Measurements from ENCODE around the gene PLD5.
"Not testable (repeated sequence)": the region's sequence is repeated elsewhere in the genome, so short reads cannot be mapped to it uniquely, and the experiment has no call there.

Gene PLD5

GRCh38 chr1:242179767-242180166 lies 344.7 kb downstream of the PLD5 start:
- in situ Hi-C loops (cut with HindIII; ENCODE audit: low sequenced_read_pairs): not testable (repeated sequence)

DNA sequence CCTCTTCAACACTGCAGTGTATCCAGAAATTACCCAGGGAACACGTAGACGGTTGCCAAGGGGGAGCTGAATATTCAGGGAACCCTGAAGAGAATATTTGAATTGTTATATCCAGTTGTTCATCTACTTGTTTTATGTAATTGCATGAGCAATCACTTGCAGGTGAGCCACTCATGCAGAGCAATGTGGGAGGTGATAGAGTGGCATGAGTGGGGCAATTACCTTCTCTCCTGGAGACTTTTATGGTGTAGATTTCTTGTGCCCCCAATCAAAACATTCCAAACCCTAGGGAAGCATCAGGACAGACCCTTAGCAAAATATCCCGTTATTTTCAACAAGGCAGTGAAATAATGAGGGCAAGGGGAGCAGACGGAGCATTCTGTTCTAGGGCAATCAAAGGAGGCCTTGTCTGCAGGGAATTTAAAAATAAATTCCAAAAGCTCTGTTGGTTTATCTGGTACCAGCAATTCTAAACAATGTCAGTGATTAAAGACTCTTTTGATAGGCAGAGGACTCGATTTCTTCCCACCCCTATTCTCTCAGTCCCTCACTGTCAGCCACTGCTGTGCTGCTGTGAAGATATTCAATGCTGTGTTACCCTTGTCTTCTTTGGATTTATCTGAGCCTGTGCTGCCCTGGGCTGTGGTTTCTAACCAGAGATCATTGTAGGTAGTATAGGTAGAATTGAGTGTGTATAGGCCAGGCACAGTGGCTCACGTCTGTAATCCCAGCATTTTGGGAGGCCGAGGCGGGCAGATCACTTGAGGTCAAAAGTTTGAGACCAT lies 345.4 kb downstream of the PLD5 start:
- in situ Hi-C loops (cut with HindIII; ENCODE audit: low sequenced_read_pairs): no loop called here

DNA sequence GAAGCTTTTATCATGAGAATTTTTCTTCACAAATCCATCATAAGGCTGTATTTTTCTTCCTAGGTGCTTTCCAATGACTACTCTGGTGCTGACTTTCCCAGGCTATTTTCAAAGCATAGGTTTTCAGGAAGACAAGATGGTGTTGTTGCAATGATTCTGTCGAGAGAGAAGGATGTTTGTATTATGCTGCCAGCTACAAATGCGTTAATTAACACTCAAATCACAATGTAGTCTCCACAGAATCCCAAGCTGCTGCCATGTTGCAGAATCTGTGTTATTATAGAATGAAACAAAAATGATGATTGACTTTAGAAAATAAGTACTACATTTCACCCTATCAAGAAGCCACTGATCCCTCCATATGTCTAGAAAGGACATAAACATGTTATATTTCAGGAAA lies 346.1 kb downstream of the PLD5 start:
- in situ Hi-C loops (cut with HindIII; ENCODE audit: low sequenced_read_pairs): no loop called here

- in situ Hi-C loops (cut with HindIII; ENCODE audit: low sequenced_read_pairs): no loop called here
Observed at GRCh38 chr1:242162140-242162539, 362.4 kb downstream of the PLD5 start.

DNA sequence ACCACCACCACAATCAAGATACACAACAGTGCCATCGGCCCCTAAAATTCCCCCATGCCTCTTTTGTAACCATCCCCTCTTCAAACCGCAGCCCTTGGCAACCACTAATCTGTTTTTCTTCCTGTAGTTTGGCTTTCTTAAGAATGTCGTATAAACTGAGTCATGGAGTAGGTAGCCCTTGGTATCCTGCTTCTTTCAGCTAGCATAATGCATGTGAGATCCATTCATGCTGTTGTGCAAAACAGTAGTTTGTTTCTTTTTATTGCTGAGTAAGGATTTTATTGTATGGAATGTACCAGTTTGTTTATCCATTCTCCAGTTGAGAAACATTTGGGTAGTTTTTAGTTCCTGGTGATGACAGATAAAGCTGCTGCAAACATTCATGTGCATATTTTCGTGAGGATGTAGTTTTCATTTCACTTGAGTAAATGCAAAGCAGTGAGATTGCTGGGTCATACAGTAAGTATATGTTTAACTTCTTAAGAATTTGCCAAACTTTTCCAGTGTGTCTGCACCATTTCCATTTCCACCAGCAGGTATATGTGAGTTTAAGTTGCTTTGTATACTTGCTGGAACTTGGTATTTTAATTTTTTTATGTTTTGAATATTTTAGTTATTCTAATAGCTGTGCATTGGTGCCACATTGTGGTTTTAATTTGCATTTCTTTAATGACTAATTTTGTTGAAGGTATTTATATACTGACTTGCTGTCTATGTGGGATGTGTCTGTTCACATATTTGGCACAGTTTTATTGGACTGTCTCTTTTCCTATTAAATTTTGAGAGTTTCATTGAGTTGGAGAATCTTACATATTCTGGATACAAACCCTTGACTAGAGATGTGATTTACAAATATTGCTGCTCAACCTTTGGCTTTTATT lies 377.2 kb downstream of the PLD5 start:
- in situ Hi-C loops (cut with HindIII; ENCODE audit: low sequenced_read_pairs): no loop called here

- in situ Hi-C loops (cut with HindIII; ENCODE audit: low sequenced_read_pairs): no loop called here
Observed at GRCh38 chr1:242146652-242147051, 377.8 kb downstream of the PLD5 start.

DNA sequence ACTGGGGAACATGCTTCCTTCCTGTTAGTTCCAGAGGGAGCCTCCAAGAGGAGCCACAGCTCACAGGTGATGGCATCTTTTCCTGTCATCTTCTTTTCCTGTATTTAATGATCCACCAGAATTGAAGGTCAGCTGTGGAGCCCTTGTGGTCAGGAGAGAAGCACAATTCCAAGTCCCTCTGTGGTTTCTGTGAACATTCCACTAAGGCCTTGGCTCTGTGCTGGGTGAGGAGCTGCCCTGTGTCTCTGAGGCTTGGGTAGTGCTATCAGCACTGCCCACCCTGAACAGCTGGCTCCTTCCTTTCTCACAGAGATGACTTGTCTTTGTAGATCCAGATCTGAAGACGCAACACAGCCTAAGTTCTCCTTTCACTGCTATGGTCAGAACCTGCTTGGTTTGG lies 383.7 kb downstream of the PLD5 start:
- in situ Hi-C loops (cut with HindIII; ENCODE audit: low sequenced_read_pairs): no loop called here

- in situ Hi-C loops (cut with HindIII; ENCODE audit: low sequenced_read_pairs): no loop called here
Observed at GRCh38 chr1:242139986-242140385, 384.5 kb downstream of the PLD5 start.

GRCh38 chr1:242139442-242139841 lies 385.1 kb downstream of the PLD5 start:
- in situ Hi-C loops (cut with HindIII; ENCODE audit: low sequenced_read_pairs): no loop called here

DNA sequence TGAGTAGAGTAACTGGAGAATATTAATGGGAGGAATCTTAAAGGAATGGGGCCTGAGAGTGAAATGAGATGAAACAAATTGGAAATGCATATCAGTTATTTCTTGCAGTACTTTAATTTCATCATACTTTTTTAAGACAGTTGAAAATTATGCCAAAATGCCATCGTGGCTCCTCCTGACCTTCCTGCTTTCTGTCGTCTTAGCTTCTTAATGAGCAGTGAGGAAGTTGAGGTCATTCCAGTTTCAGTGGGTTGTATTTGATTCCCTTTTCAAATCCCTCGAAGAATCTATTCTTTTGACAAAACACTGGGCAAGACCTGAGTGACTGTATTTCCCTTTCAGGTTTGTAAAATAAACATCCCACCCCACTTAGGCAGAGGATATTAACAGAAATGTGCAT lies 390.7 kb downstream of the PLD5 start:
- in situ Hi-C loops (cut with HindIII; ENCODE audit: low sequenced_read_pairs): no loop called here

DNA sequence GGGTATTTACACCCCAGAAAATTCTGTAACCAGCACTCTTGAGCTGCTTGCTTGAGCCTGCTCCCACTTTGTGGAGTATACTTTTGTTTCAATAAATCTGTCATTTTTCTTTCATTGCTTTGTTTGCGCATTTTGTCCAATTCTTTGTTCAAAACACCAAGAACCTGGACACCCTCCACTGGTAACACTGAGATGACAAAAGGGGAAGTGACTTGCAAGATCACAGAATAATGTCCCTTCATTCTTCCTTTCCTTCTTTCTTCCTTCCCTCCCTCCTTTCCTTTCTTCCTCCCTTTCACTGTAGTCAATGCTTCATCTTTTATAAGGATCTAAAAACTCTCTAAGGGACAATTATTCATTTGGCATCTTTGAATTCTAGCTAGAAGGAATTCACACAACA lies 391.1 kb downstream of the PLD5 start:
- in situ Hi-C loops (cut with HindIII; ENCODE audit: low sequenced_read_pairs): no loop called here

DNA sequence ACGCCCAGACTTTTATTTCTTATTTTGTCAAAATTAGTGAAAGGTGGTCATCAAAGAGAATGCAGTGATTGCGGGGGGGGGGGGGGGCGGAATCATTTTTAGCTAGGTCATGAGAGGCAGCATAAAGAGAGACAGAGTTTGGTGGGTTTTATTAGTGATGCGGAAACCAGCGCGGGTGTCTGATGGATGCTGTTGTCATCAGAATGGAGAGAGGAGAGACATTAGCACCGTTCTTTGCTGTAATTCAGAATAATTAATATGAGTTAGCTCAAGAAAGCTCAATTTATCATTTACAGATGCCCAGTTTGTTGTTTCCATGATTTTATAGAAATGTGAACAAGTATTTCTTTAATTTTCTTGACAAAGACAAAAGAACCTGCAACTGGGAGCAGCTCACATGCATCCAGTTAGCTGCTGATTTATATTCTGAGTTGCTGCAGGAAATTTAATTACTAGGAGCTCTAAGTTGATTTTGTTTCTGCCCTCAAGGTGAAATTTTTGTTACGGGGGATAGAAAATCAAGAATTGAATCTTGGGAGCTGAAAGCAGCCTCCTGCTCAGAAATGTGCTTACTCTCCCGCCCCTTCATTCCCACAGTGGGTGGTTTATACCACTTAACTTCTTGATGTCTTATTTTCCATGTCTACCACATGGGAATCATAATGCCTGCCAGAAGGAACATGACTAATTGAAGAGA lies 392.2 kb downstream of the PLD5 start:
- in situ Hi-C loops (cut with HindIII; ENCODE audit: low sequenced_read_pairs): no loop called here

DNA sequence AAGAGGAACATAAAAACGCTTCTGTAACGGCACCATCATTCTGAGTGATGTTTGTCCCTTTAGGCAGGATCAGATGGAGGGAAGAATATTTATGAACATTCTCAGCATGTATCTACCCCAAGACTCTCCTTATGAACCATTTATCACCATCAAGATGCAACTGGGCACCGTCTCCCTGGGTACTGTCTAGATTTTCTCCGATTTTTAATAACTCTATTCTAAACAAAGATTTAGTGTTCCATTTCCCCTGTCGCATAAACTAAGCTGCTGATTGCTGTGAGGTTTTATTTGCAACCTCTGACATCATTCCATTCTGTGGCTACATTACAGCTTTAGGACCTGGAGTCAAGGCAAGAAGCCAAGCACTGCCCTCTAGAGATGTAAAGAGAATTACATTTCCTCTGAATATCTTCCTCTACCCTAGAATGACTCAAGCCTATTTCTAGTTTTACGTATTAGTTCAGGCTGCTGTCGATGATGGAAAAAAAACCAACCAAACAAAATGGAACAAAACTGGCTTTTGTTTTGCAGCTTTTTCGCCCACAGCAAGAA lies 395.5 kb downstream of the PLD5 start:
- in situ Hi-C loops (cut with HindIII; ENCODE audit: low sequenced_read_pairs): no loop called here

GRCh38 chr1:242120432-242120831 lies 404.1 kb downstream of the PLD5 start:
- in situ Hi-C loops (cut with HindIII; ENCODE audit: low sequenced_read_pairs): no loop called here

DNA sequence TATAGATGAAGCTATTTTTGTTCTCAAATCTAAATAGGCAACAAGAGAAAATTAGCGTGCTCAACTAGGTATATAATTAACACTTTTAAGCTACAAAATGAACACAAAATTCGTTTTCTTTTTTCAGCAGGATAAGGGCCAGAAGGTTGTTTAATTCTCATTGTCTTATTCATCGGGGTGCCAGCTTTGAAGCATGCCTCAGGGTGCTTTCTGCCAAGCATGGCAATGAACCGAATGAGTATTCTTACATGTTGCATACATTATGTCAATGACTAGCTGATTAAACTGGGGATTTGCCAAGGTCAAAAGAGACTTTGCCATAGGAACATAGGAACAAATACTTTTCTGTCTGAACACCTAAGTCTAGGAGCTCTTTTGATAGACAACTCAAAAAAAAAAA lies 423.6 kb downstream of the PLD5 start:
- in situ Hi-C loops (cut with HindIII; ENCODE audit: low sequenced_read_pairs): no loop called here

DNA sequence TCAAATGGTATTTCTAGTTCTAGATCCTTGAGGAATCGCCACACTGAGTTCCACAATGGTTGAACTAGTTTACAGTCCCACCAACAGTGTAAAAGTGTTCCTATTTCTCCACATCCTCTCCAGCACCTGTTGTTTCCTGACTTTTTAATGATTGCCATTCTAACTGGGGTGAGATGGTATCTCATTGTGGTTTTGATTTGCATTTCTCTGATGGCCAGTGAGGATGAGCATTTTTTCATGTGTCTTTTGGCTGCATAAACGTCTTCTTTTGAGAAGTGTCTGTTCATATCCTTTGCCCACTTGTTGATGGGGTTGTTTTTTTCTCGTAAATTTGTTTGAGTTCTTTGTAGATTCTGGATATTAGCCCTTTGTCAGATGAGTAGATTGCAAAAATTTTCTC lies 427.2 kb downstream of the PLD5 start:
- in situ Hi-C loops (cut with HindIII; ENCODE audit: low sequenced_read_pairs): not testable (repeated sequence)

DNA sequence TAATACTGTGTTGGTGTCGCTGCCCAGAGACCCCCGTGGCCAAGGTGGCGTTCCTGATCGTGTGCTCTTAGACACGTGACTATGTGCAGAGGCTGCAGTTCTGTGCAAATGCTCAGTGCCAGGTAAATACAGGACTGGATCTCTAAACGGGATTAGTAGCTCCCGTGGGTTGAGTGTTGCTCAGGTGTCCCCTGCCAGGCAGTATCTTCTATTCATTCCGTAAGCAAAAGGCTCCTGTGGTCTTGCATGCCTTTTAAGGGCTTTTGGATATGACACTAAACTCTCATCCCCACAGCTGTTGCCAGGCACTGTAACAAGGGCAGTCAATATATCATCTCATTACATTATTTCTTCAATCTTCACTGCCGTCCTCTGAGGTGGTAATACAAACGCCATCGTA lies 431.4 kb downstream of the PLD5 start:
- in situ Hi-C loops (cut with HindIII; ENCODE audit: low sequenced_read_pairs): no loop called here

- in situ Hi-C loops (cut with HindIII; ENCODE audit: low sequenced_read_pairs): no loop called here
Observed at GRCh38 chr1:242089911-242090310, 434.6 kb downstream of the PLD5 start.

- in situ Hi-C loops (cut with HindIII; ENCODE audit: low sequenced_read_pairs): no loop called here
Observed at GRCh38 chr1:242088875-242089274, 435.6 kb downstream of the PLD5 start.

- in situ Hi-C loops (cut with HindIII; ENCODE audit: low sequenced_read_pairs): no loop called here
Observed at GRCh38 chr1:242086706-242087105, 437.8 kb downstream of the PLD5 start.

- in situ Hi-C loops (cut with HindIII; ENCODE audit: low sequenced_read_pairs): no loop called here
Observed at GRCh38 chr1:242086093-242086492, 438.4 kb downstream of the PLD5 start.
